ENCODE results near the gene VSIG10. TPM values are rescaled to one million over a fixed set of nuclear protein-coding genes. Genes with fewer than 3 reads are reported as not detected.

Gene VSIG10
- polyA plus RNA-seq, 3 donors: 18.3 to 32.1 (median 30.4) TPM

GRCh38 chr12:118061873-118062843 is 41.7 kb downstream of the VSIG10 start:
- peak; percentile 42 for DNase-seq

GRCh38 chr12:118061011-118061872 is 42.6 kb downstream of the VSIG10 start, which contains the start of gene WSB2:
TSS of gene WSB2 (minus strand) at chr12:118061179. CDS start at chr12:118061048, 131 bp downstream.
- DNase-seq: peak; percentile 55

- peak; percentile 31 for DNase-seq
Observed at GRCh38 chr12:118060301-118061010, 43.4 kb downstream of the VSIG10 start.

- peak; percentile 8 for DNase-seq
Observed at GRCh38 chr12:118059341-118060191, 44.2 kb downstream of the VSIG10 start.

- DNase-seq: no peak
Observed at GRCh38 chr12:118058881-118059280, 44.9 kb downstream of the VSIG10 start.

GRCh38 chr12:118058227-118058626 is 45.6 kb downstream of the VSIG10 start:
- no peak for DNase-seq

- DNase-seq: no peak
Observed at GRCh38 chr12:118055865-118056773, 47.7 kb downstream of the VSIG10 start.

GRCh38 chr12:118055144-118055557 is 48.7 kb downstream of the VSIG10 start:
- peak; percentile 34 for DNase-seq

GRCh38 chr12:118053071-118053985 is 50.5 kb downstream of the VSIG10 start:
- no peak for DNase-seq

GRCh38 chr12:118052324-118053070 is 51.3 kb downstream of the VSIG10 start:
- DNase-seq: peak; percentile 36

GRCh38 chr12:118050972-118051910 is 52.6 kb downstream of the VSIG10 start:
- DNase-seq: no peak

GRCh38 chr12:118046430-118046829 is 57.4 kb downstream of the VSIG10 start:
- no peak for DNase-seq

GRCh38 chr12:118044577-118044976 is 59.2 kb downstream of the VSIG10 start:
- DNase-seq: no peak

GRCh38 chr12:118044075-118044474 is 59.7 kb downstream of the VSIG10 start:
- DNase-seq: no peak

GRCh38 chr12:118042091-118042490 is 61.7 kb downstream of the VSIG10 start:
- no peak for DNase-seq

- no peak for DNase-seq
Observed at GRCh38 chr12:118038137-118038536, 65.7 kb downstream of the VSIG10 start.
